HG02943 (cell line): ENCODE data around the gene TMEM209.

Source experiments
- ATAC-seq: cut with Tn5 transposase; IDR thresholded peaks from one replicate; pipeline ENCODE4 v1.9.1; 2021; ENCODE audit warnings: mild to moderate bottlenecking, low read depth, moderate library complexity; ENCODE audit not compliant: unreplicated experiment

TMEM209 gene

GRCh38 chr7:130145424-130146100, 59.6 kb downstream of the TMEM209 start:
- no peak for ATAC-seq

GRCh38 chr7:130144312-130145171, 60.7 kb downstream of the TMEM209 start:
- ATAC-seq, result no peak

GRCh38 chr7:130143986-130144311, 61.3 kb downstream of the TMEM209 start:
- ATAC-seq, result no peak

GRCh38 chr7:130143334-130143732, 61.9 kb downstream of the TMEM209 start:
- no peak for ATAC-seq

- ATAC-seq, result no peak
These were observed 62.4 kb downstream of the TMEM209 start for GRCh38 chr7:130142654-130143333.

- peak; percentile 9 for ATAC-seq
These were observed 63.1 kb downstream of the TMEM209 start for GRCh38 chr7:130141884-130142653.

GRCh38 chr7:130141161-130141883, 63.9 kb downstream of the TMEM209 start:
- ATAC-seq, result peak; percentile 65

- no peak for ATAC-seq
These were observed 64.5 kb downstream of the TMEM209 start for GRCh38 chr7:130140551-130141160.

- no peak for ATAC-seq
These were observed 65.8 kb downstream of the TMEM209 start for GRCh38 chr7:130139193-130139960.

- ATAC-seq, result no peak
These were observed 68.0 kb downstream of the TMEM209 start for GRCh38 chr7:130137207-130137606.

- ATAC-seq, result no peak
These were observed 68.5 kb downstream of the TMEM209 start for GRCh38 chr7:130136579-130137167.

- ATAC-seq, result no peak
These were observed 69.7 kb downstream of the TMEM209 start for GRCh38 chr7:130135208-130136205.

- ATAC-seq, result no peak
These were observed 70.5 kb downstream of the TMEM209 start for GRCh38 chr7:130134726-130135125.

- ATAC-seq, result no peak
These were observed 71.0 kb downstream of the TMEM209 start for GRCh38 chr7:130134106-130134636.

- ATAC-seq, result no peak
These were observed 72.0 kb downstream of the TMEM209 start for GRCh38 chr7:130133029-130133782.
